Astrocyte (in vitro differentiated cells and primary cell): Measurements from ENCODE around the gene NES. TPM values are rescaled to one million over a fixed set of nuclear protein-coding genes. Genes with fewer than 3 reads are reported as not detected.

ENCODE experiments used
- DNase-seq: peaks from one replicate; pipeline ENCODE4 v3.0.0-alpha.2; 2010; ENCODE audit warnings: low read depth
- FAIRE-seq: peaks from 2 replicates; lab custom pipeline; 2011; peaks lifted over from hg19 to GRCh38; lab: Jason Lieb, UNC
- H2AFZ ChIP-seq: 2 replicates; pipeline ENCODE4 v1.6.0; 2012; ENCODE audit warnings: low read depth, low read length, inconsistent platforms
- H3K27ac ChIP-seq: 2 replicates; pipeline ENCODE4 v1.5.1; 2011; ENCODE audit warnings: low read depth, low read length, inconsistent platforms
- H3K27me3 ChIP-seq: 2 replicates; pipeline ENCODE4 v1.6.0; 2011; ENCODE audit warnings: low read length, inconsistent platforms; ENCODE audit not compliant: insufficient read depth
- H3K36me3 ChIP-seq: 2 replicates; pipeline ENCODE4 v1.5.1; 2011; ENCODE audit warnings: low read length, inconsistent platforms; ENCODE audit not compliant: insufficient read depth
- H3K4me1 ChIP-seq: 2 replicates; pipeline ENCODE4 v1.5.1; 2011; ENCODE audit warnings: low read length, inconsistent platforms; ENCODE audit not compliant: insufficient read depth
- H3K4me2 ChIP-seq: 2 replicates; pipeline ENCODE4 v1.6.0; 2012; ENCODE audit warnings: low read length, inconsistent platforms
- H3K4me3 ChIP-seq: 2 replicates; pipeline ENCODE4 v1.5.1; 2011; ENCODE audit warnings: low read depth, mild to moderate bottlenecking, low read length, inconsistent platforms; ENCODE audit not compliant: insufficient read depth
- H3K79me2 ChIP-seq: 2 replicates; pipeline ENCODE4 v1.6.0; 2012; ENCODE audit warnings: mild to moderate bottlenecking, low read length, inconsistent platforms; ENCODE audit not compliant: insufficient read depth
- H3K9ac ChIP-seq: 2 replicates; pipeline ENCODE4 v1.6.0; 2012; ENCODE audit warnings: mild to moderate bottlenecking, low read length, inconsistent platforms
- H3K9me3 ChIP-seq: 2 replicates; pipeline ENCODE4 v1.5.1; 2012; ENCODE audit warnings: low read depth, mild to moderate bottlenecking, low read length, inconsistent platforms; ENCODE audit not compliant: insufficient read depth
- H4K20me1 ChIP-seq: 2 replicates; pipeline ENCODE4 v1.6.0; 2012; ENCODE audit warnings: low read length, inconsistent platforms; ENCODE audit not compliant: insufficient read depth
- H3K27ac Mint-ChIP-seq: one replicate; pipeline ENCODE4 v1.8.0; 2021; ENCODE audit warnings: mild to moderate bottlenecking, mixed read lengths; ENCODE audit not compliant: unreplicated experiment
- H3K27me3 Mint-ChIP-seq: one replicate; pipeline ENCODE4 v1.8.0; 2021; ENCODE audit warnings: low read depth, mixed read lengths; ENCODE audit not compliant: unreplicated experiment
- H3K36me3 Mint-ChIP-seq: one replicate; pipeline ENCODE4 v1.8.0; 2021; ENCODE audit warnings: low read depth, mixed read lengths; ENCODE audit not compliant: unreplicated experiment
- H3K4me1 Mint-ChIP-seq: one replicate; pipeline ENCODE4 v1.8.0; 2021; ENCODE audit warnings: low read depth, mixed read lengths; ENCODE audit not compliant: unreplicated experiment
- H3K4me3 Mint-ChIP-seq: one replicate; pipeline ENCODE4 v1.8.0; 2021; ENCODE audit warnings: mild to moderate bottlenecking, moderate library complexity, mixed read lengths; ENCODE audit not compliant: unreplicated experiment
- H3K9me3 Mint-ChIP-seq: one replicate; pipeline ENCODE4 v1.8.0; 2021; ENCODE audit warnings: mild to moderate bottlenecking, mixed read lengths; ENCODE audit not compliant: unreplicated experiment
- CTCF ChIP-seq: IDR thresholded peaks from 2 replicates; pipeline ENCODE4 v1.5.1; 2011; ENCODE audit warnings: low read depth, mild to moderate bottlenecking, inconsistent platforms, low read length, moderate library complexity; ENCODE audit not compliant: insufficient read depth
- EZH2 ChIP-seq: IDR thresholded peaks from 2 replicates; pipeline ENCODE4 v1.6.1; 2012; ENCODE audit warnings: mild to moderate bottlenecking, low read length, inconsistent platforms; ENCODE audit not compliant: insufficient read depth
- total RNA-seq: library from RNA; stranded (reverse); gene quantifications from 2 replicates; pipeline ENCODE4 v1.2.1, GENCODE V29; 2021

NES gene
- total RNA-seq, 1 donor from 2014 or later = 310 TPM

GRCh38 chr1:156662005-156662799 lies 15.0 kb downstream of the NES start:
- Mint-ChIP-seq H3K27me3 (peaks cover 2% of the 10 kb centered on the region), H3K36me3 (peaks cover 1% of the 10 kb centered on the region), H3K4me3 (no peak overlapping the region), H3K27ac (peak overlapping the region; percentile 88), H3K9me3 (no peaks in the 10 kb centered on the region), H3K4me1 (peaks cover 74% of the 10 kb centered on the region)
- DNase-seq = peak; percentile 60
- Histone ChIP-seq H3K4me1 (peaks cover 69% of the 10 kb centered on the region), H3K36me3 (no peaks in the 10 kb centered on the region), H3K27ac (peak overlapping the region; percentile 84), H3K9ac (peak overlapping the region; percentile 74), H3K4me3 (no peak overlapping the region), H2AFZ (peak overlapping the region; percentile 28), H3K27me3 (no peaks in the 10 kb centered on the region), H3K4me2 (peak overlapping the region; percentile 57), H3K9me3 (no peaks in the 10 kb centered on the region), H4K20me1 (no peaks in the 10 kb centered on the region), H3K79me2 (no peaks in the 10 kb centered on the region)
- no peak for FAIRE-seq
- no peak for TF ChIP-seq CTCF
- TF ChIP-seq EZH2 = no peak

GRCh38 chr1:156660752-156661112 lies 16.5 kb downstream of the NES start:
- Mint-ChIP-seq H3K4me1 (peaks cover 67% of the 10 kb centered on the region), H3K36me3 (no peaks in the 10 kb centered on the region), H3K27me3 (peaks cover 15% of the 10 kb centered on the region), H3K27ac (peak overlapping the region; percentile 88), H3K4me3 (peak overlapping the region; percentile 27), H3K9me3 (no peaks in the 10 kb centered on the region)
- H3K79me2 ChIP-seq = no peaks in the 10 kb centered on the region
- FAIRE-seq = no peak
- peaks cover 74% of the 10 kb centered on the region for H3K4me1 ChIP-seq
- H3K4me2 ChIP-seq = peak overlapping the region; percentile 57
- no peaks in the 10 kb centered on the region for H3K36me3 ChIP-seq
- no peak for TF ChIP-seq CTCF
- TF ChIP-seq EZH2 = no peak
- DNase-seq = no peak
- no peaks in the 10 kb centered on the region for H4K20me1 ChIP-seq
- peak overlapping the region; percentile 18 for H3K4me3 ChIP-seq
- H2AFZ ChIP-seq = no peak overlapping the region
- no peaks in the 10 kb centered on the region for H3K9me3 ChIP-seq
- peaks cover 13% of the 10 kb centered on the region for H3K27me3 ChIP-seq
- peak overlapping the region; percentile 84 for H3K27ac ChIP-seq
- H3K9ac ChIP-seq = peak overlapping the region; percentile 74
